Testis (tissue), 2 donors: ENCODE data around the gene SLAMF1.

ENCODE experiments used
- CTCF ChIP-seq, 3 experiments: fragments of 450-650 bp in 2 of 3; fragments of 200-600 bp in 1 of 3; sonication (generic) in 1 of 3; IDR thresholded peaks; one replicate each; pipeline ENCODE4 v1.5.1; 2016 to 2019; ENCODE audit warnings: antibody characterized with exemption in 3 of 3, mild to moderate bottlenecking in 2 of 3, moderate library complexity in 1 of 3
- POLR2A ChIP-seq: fragments of 450-650 bp; IDR thresholded peaks from one replicate; pipeline ENCODE4 v1.6.1; 2017; ENCODE audit warnings: antibody characterized with exemption, mild to moderate bottlenecking, moderate library complexity

GRCh38 chr1:160679893-160680292 is 33.0 kb upstream of the SLAMF1 start:
- no peak for TF ChIP-seq CTCF (IDR thresholded peaks at IDR 0.05)
- no peak for TF ChIP-seq POLR2A
